Mesenteric fat pad (tissue), 1 donor: Measurements from ENCODE around the gene ANAPC15. TPM values are rescaled to one million over a fixed set of nuclear protein-coding genes. Genes with fewer than 3 reads are reported as not detected.

ENCODE experiments used
- DNase-seq: peaks from one replicate; pipeline ENCODE4 v3.0.0-alpha.2; 2020; ENCODE audit warnings: low spot score
- total RNA-seq: library from RNA; stranded (reverse); fragmentation: NEBNext Ultra II Directional; extraction: Animal tissue kit (Norgen Biotek cat#: 25700); gene quantifications from one replicate; pipeline ENCODE4 v1.2.1, GENCODE V29; 2021
- donor health status: DM: yes; HTN: yes; CAD: no.

ANAPC15 gene
- total RNA-seq, 1 donor from 2014 or later = 29.1 TPM

DNA sequence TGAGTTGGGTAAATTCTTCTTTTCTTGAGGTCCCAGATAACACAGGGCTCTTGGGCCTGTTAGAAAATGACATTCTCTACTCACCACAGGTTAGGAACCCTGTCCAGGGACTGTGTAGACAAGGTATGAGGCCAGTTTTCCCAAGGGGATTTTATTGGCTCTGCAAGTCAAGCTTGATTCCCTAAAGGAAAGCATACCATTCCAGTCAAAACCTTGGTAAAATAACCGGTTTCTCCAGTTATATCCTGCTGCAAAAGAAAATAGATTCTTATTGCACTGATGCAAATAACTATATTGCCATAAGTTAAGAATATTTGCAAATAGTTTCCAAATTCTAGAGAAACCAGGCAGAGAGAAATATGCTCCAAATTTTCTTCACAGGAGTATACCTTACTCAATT lies 13.5 kb upstream of the ANAPC15 start:
- no peak for DNase-seq

DNA sequence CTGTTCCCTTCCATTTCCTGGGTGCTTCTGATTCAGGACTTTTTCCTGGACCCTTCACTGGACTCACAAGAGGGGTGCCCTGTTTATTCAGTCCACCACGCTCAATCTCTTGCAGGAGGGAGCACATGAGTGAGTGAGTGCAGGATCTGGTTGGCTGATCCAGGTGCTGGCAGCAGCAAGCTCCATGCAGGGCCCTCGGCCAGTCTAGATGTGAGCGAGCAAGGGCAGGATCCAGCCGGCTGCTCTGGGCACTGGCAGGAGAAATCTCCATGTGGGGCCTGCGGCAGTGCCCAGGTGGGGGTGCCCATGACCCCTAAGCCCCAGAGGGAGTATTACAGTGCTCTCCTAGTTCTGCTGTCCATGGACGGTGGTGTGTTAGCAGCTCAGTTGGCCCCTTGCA lies 11.6 kb upstream of the ANAPC15 start:
- no peak for DNase-seq

GRCh38 chr11:72123117-72123653 lies 10.7 kb upstream of the ANAPC15 start:
- no peak for DNase-seq

GRCh38 chr11:72122607-72123006 lies 10.1 kb upstream of the ANAPC15 start:
- no peak for DNase-seq

DNA sequence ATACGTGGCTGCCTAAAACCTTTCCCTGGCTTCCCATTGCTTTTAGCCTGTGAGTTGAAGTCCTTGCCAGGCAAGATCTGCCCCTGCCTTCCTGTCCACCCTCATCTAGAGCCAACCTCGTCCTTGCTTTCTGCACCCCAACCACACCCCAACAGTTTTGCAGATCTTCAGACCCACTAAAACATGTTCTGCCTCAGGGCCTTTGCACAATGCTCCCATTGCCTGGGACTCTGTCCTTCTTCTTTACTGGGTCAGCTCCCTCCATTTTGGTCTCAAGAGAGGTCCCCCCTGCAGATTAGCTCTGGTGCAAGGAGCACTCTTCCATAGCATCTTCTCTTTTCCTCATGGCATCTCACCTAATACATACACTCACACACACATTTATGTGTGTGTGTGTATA lies 8.4 kb upstream of the ANAPC15 start:
- no peak for DNase-seq

DNA sequence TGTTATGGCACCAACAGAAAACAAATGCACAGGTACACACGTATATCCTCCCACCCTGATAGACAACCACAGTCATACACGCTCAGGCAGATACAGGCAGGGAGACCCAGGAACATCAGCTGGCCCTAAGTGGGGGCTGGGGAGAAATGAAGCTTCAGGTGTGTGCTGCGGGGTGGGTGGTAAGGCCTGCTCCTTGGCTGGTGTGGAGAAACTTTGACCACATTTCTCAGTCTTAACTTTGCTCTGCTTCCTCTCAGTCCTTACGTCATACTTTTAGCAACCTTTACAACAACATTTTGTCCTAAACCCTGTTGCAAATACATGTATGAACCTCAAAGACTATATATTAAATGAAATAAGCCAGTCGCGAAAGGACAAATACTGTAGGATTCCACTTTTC lies 6.7 kb upstream of the ANAPC15 start:
- DNase-seq = no peak

DNA sequence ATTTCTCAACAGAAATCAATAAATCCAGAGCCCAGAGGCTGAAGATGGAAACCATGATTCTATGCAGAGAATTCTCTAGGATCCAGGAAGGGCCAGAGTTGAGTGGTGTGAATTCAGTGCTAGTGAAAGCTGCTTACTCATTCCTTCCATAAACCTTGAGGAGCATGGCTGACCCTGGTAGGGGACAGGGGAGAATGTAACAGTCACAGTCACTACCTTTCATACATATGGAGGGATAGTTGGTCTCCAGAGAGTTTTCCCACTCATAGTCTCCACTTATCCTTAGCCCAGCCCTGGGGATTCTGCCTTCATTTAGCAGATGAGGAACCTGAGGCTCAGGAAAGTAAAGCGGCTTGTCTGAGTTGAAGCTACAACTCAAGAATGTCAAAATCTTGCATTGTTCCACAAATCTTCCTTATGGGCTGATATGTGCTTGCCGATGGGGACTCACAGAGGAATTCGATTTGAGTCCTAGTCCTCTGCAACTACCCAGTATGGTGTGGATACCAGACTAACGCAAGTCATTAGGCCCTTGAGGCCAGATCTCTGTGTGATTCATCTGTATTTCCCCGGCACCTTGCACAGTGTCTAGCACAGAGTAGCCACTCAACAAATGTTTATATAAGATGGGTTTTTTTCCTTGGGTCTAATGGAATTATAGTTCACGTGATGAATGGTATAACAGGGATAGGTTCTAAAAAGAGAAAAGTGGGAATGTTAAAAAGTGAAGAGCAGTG lies 3.7 kb upstream of the ANAPC15 start:
- DNase-seq = peak; percentile 5

GRCh38 chr11:72114570-72114969 lies 2.1 kb upstream of the ANAPC15 start:
- peak; percentile 11 for DNase-seq

GRCh38 chr11:72112978-72113808 lies 698 bp upstream of the ANAPC15 start:
- peak; percentile 35 for DNase-seq

GRCh38 chr11:72111300-72112142 lies 974 bp downstream of the ANAPC15 start:
- DNase-seq = no peak

DNA sequence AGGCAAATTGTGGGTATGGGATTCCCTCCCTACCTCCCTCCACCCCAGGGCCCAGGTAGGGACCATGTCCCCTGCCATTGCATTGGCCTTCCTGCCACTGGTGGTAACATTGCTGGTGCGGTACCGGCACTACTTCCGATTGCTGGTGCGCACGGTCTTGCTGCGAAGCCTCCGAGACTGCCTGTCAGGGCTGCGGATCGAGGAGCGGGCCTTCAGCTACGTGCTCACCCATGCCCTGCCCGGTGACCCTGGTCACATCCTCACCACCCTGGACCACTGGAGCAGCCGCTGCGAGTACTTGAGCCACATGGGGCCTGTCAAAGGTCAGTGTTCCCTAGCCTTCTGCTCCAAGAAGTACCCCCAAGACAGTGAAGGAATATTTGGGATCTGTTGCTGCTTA lies 6.6 kb downstream of the ANAPC15 start, which contains the start of gene TOMT:
TOMT (plus strand) TSS at position 37 of the 400 bp plus-strand sequence; CDS start at position 65, 28 bp downstream.
- DNase-seq = no peak

- DNase-seq = no peak
Measured at GRCh38 chr11:72103754-72104167, 8.7 kb downstream of the ANAPC15 start.

DNA sequence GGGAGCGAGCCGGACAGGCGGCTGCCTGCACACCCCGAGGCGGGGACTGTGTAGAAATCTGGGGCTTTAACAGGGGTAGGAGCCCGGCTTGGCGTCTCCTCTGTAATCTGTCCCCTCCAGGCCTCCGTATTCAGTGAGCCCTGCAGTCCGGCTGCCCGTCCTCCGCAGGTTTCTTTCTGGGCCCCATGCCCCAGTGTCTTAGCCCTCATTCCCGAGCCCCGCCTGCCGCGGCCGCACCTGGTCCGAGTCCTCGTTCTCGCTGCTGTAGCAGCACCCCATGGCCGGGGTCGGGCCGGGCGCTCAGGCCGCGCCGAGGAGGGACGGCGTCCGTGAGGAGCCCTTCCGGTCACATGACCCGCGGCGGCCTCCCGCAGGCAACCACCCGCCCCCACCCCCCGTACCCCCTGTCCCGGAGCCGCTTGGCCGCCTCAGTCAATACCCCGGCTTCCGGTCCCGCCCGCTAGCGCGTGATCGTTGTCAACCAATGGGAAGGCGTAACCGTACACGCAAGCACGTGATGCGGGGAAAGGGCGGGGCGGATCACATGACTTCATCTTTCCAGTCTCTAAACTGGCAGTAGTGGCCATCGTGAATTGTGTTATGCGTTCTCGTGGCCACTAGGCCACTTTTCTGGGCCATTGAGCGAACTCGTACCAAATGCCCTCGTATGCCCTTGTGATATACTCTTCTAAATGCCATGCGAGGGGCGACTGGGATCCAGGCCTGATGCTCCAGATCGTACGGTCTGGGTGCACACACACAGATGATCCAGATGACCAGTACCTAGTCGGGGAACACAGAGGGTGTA lies 9.3 kb downstream of the ANAPC15 start, which contains the start of gene LAMTOR1:
LAMTOR1 (minus strand) TSS at position 352 of the 808 bp plus-strand sequence; CDS start at position 279, 73 bp downstream.
- DNase-seq = peak; percentile 100

DNA sequence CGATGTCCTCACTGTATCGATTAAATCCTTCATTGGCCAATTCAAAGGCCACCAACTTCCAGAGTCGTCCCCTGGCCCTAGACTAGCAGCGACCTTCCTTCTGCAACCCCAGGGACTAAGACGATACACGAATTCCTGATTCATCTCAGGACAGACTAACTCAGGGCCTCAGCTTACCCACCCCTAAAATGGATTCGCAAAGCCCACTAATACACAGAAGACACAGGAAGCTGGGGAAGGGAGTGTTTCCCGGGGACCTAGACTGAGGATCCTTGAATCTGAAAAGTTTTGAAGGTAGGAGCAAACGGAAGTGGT lies 9.9 kb downstream of the ANAPC15 start:
- no peak for DNase-seq

GRCh38 chr11:72102162-72102561 lies 10.3 kb downstream of the ANAPC15 start:
- DNase-seq = no peak

GRCh38 chr11:72100462-72100861 lies 12.0 kb downstream of the ANAPC15 start:
- no peak for DNase-seq

GRCh38 chr11:72100009-72100408 lies 12.5 kb downstream of the ANAPC15 start:
- peak; percentile 18 for DNase-seq

GRCh38 chr11:72098741-72099140 lies 13.8 kb downstream of the ANAPC15 start:
- no peak for DNase-seq

GRCh38 chr11:72091292-72091691 lies 21.2 kb downstream of the ANAPC15 start:
- DNase-seq = no peak

- no peak for DNase-seq
Measured at GRCh38 chr11:72088076-72088808, 24.3 kb downstream of the ANAPC15 start.
